ENCODE measurements around the gene CHST8.

DNA sequence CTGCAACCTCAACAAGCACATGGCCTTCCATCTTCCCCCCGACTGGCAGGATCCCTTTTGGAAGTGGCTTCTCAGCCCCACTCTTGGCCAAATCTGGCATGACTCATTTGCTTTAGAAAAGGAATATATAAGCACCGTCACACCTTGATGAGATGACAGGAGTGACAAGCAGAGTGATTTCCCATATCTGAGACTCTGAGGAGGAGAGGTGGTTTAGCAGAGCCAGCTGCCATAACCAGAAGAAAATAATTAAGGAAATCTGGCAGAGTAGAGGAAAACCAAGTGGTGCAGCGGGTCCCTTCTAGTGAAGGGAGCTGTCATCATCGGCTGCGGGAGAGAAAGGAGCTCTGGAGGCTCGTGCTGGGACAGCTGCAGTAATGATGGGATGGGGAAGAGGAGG lies 147.5 kb downstream of the CHST8 start:
- TF ChIP-seq, protein P1, sequence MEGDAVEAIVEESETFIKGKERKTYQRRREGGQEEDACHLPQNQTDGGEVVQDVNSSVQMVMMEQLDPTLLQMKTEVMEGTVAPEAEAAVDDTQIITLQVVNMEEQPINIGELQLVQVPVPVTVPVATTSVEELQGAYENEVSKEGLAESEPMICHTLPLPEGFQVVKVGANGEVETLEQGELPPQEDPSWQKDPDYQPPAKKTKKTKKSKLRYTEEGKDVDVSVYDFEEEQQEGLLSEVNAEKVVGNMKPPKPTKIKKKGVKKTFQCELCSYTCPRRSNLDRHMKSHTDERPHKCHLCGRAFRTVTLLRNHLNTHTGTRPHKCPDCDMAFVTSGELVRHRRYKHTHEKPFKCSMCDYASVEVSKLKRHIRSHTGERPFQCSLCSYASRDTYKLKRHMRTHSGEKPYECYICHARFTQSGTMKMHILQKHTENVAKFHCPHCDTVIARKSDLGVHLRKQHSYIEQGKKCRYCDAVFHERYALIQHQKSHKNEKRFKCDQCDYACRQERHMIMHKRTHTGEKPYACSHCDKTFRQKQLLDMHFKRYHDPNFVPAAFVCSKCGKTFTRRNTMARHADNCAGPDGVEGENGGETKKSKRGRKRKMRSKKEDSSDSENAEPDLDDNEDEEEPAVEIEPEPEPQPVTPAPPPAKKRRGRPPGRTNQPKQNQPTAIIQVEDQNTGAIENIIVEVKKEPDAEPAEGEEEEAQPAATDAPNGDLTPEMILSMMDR (IDR thresholded peaks at IDR 0.05; ENCODE audit: low read depth, low read length, poor library complexity, severe bottlenecking): no peak
- no peak for TF ChIP-seq EZH2phosphoT487 (IDR thresholded peaks at IDR 0.05; ENCODE audit: borderline replicate concordance, low read length)

Data from DOHH2 (cell line).